H9 (cell line): Measurements from ENCODE around the gene EPB41L2. TPM values are rescaled to one million over a fixed set of nuclear protein-coding genes. Genes with fewer than 3 reads are reported as not detected.

Experiments
- DNase-seq: peaks from one replicate; pipeline ENCODE4 v3.0.0-alpha.2; 2017
- H2AFZ ChIP-seq: one replicate; pipeline ENCODE4 v1.6.1; 2013; ENCODE audit warnings: mild to moderate bottlenecking, low read length, control low read depth, moderate library complexity
- H2AK5ac ChIP-seq: 2 replicates; pipeline ENCODE4 v1.6.1; 2013; ENCODE audit warnings: low read length, control low read depth, mixed read lengths; ENCODE audit not compliant: insufficient read length
- H2BK120ac ChIP-seq: one replicate; pipeline ENCODE4 v1.6.1; 2013; ENCODE audit warnings: low read depth, mild to moderate bottlenecking, low read length, control low read depth, inconsistent platforms; ENCODE audit not compliant: poor library complexity, severe bottlenecking
- H2BK12ac ChIP-seq: 2 replicates; pipeline ENCODE4 v1.6.1; 2013; ENCODE audit warnings: low read length, control low read depth, mixed read lengths, low read depth; ENCODE audit not compliant: insufficient read length
- H2BK15ac ChIP-seq: 2 replicates; pipeline ENCODE4 v1.6.1; 2013; ENCODE audit warnings: low read depth, low read length, control low read depth
- H2BK20ac ChIP-seq: one replicate; pipeline ENCODE4 v1.6.1; 2013; ENCODE audit warnings: low read depth, mild to moderate bottlenecking, low read length, control low read depth, inconsistent platforms; ENCODE audit not compliant: poor library complexity, severe bottlenecking
- H2BK5ac ChIP-seq: 2 replicates; pipeline ENCODE4 v1.6.1; 2013; ENCODE audit warnings: low read length, control low read depth, mixed read lengths; ENCODE audit not compliant: insufficient read length
- H3K14ac ChIP-seq: 2 replicates; pipeline ENCODE4 v1.6.1; 2013; ENCODE audit warnings: low read length, control low read depth; ENCODE audit not compliant: insufficient read depth
- H3K18ac ChIP-seq: 2 replicates; pipeline ENCODE4 v1.6.1; 2013; ENCODE audit warnings: low read depth, mild to moderate bottlenecking, mixed read lengths, low read length, control low read depth; ENCODE audit not compliant: insufficient read length
- H3K23ac ChIP-seq: 2 replicates; pipeline ENCODE4 v1.6.1; 2013; ENCODE audit warnings: low read length, control low read depth, mixed read lengths, low read depth; ENCODE audit not compliant: insufficient read length
- H3K23me2 ChIP-seq: 2 replicates; pipeline ENCODE4 v1.6.1; 2013; ENCODE audit warnings: low read depth, mild to moderate bottlenecking, mixed read lengths, low read length, control low read depth; ENCODE audit not compliant: insufficient read length, poor library complexity, severe bottlenecking
- H3K27ac ChIP-seq: 2 replicates; pipeline ENCODE4 v1.5.1; 2013; ENCODE audit warnings: low read length, control low read depth, mixed read lengths, low read depth; ENCODE audit not compliant: insufficient read length
- H3K27me3 ChIP-seq: 2 replicates; pipeline ENCODE4 v1.6.1; 2013; ENCODE audit warnings: low read length, control low read depth, inconsistent platforms; ENCODE audit not compliant: insufficient read depth
- H3K4ac ChIP-seq: 2 replicates; pipeline ENCODE4 v1.6.1; 2013; ENCODE audit warnings: low read depth, mild to moderate bottlenecking, control low read depth, inconsistent platforms, low read length, moderate library complexity
- H3K4me1 ChIP-seq: 2 replicates; pipeline ENCODE4 v1.6.1; 2013; ENCODE audit warnings: low read length, control low read depth, inconsistent platforms; ENCODE audit not compliant: insufficient read depth
- H3K4me2 ChIP-seq: 2 replicates; pipeline ENCODE4 v1.6.1; 2013; ENCODE audit warnings: low read length, control low read depth, mixed read lengths; ENCODE audit not compliant: insufficient read length, insufficient read depth
- H3K56ac ChIP-seq: 2 replicates; pipeline ENCODE4 v1.6.1; 2013; ENCODE audit warnings: low read depth, mild to moderate bottlenecking, mixed read lengths, low read length, control low read depth; ENCODE audit not compliant: insufficient read length
- H3K79me1 ChIP-seq: 2 replicates; pipeline ENCODE4 v1.6.1; 2013; ENCODE audit warnings: low read depth, mild to moderate bottlenecking, moderate library complexity, low read length, control low read depth, inconsistent platforms; ENCODE audit not compliant: insufficient read depth, poor library complexity, severe bottlenecking
- H3K79me2 ChIP-seq: 2 replicates; pipeline ENCODE4 v1.6.1; 2013; ENCODE audit warnings: low read length, control low read depth, inconsistent platforms; ENCODE audit not compliant: insufficient read depth
- H3K9ac ChIP-seq: 2 replicates; pipeline ENCODE4 v1.6.1; 2013; ENCODE audit warnings: low read length, control low read depth, mixed read lengths; ENCODE audit not compliant: insufficient read length; ENCODE audit errors: extremely low read depth
- H3K9me3 ChIP-seq: one replicate; pipeline ENCODE4 v1.6.1; 2013; ENCODE audit warnings: low read depth, low read length, inconsistent platforms; ENCODE audit not compliant: control insufficient read depth
- H3T11ph ChIP-seq: one replicate; pipeline ENCODE4 v1.6.1; 2013; ENCODE audit warnings: mild to moderate bottlenecking, low read length, control low read depth, inconsistent platforms
- H4K20me1 ChIP-seq: one replicate; pipeline ENCODE4 v1.6.1; 2013; ENCODE audit not compliant: control insufficient read depth, insufficient read length, insufficient read depth
- H4K5ac ChIP-seq: 2 replicates; pipeline ENCODE4 v1.6.1; 2013; ENCODE audit warnings: low read depth, mild to moderate bottlenecking, mixed read lengths, low read length, control low read depth; ENCODE audit not compliant: insufficient read length
- H4K8ac ChIP-seq: replicated peaks from 2 replicates; pipeline ENCODE4 v1.6.1; 2013; ENCODE audit warnings: low read length, control low read depth, mixed read lengths, low read depth; ENCODE audit not compliant: insufficient read length
- H4K91ac ChIP-seq: 2 replicates; pipeline ENCODE4 v1.6.1; 2013; ENCODE audit warnings: low read depth, mild to moderate bottlenecking, moderate library complexity, mixed read lengths, low read length, control low read depth; ENCODE audit not compliant: insufficient read length
- H3K27ac Mint-ChIP-seq, 3 experiments: 2 replicates in 2 of 3; 3 replicates in 1 of 3; pipeline ENCODE4 v1.8.0; 2020 to 2021; ENCODE audit warnings: mixed read lengths in 3 of 3, mild to moderate bottlenecking in 1 of 3, moderate library complexity in 1 of 3
- H3K27me3 Mint-ChIP-seq: 2 replicates; pipeline ENCODE4 v1.8.0; 2021; ENCODE audit warnings: low read depth, mild to moderate bottlenecking, moderate library complexity, mixed read lengths
- H3K36me3 Mint-ChIP-seq, 3 experiments: 2 replicates in 2 of 3; 3 replicates in 1 of 3; pipeline ENCODE4 v1.8.0; 2020 to 2021; ENCODE audit warnings: low read depth in 3 of 3, mixed read lengths in 3 of 3; ENCODE audit not compliant: insufficient read depth in 1 of 3
- H3K4me1 Mint-ChIP-seq, 2 experiments: 2 replicates each; pipeline ENCODE4 v1.8.0; 2020; ENCODE audit warnings: mixed read lengths in 2 of 2
- H3K4me3 Mint-ChIP-seq, 2 experiments: 2 replicates in 1 of 2; 3 replicates in 1 of 2; pipeline ENCODE4 v1.8.0; 2020 to 2021; ENCODE audit warnings: mild to moderate bottlenecking in 2 of 2, mixed read lengths in 2 of 2, moderate library complexity in 1 of 2
- H3K9me3 Mint-ChIP-seq, 2 experiments: 2 replicates in 1 of 2; 3 replicates in 1 of 2; pipeline ENCODE4 v1.8.0; 2020; ENCODE audit warnings: mild to moderate bottlenecking in 2 of 2, mixed read lengths in 2 of 2, moderate library complexity in 1 of 2
- WGBS: extraction: QIAGEN DNeasy Blood & Tissue Kit; methylation state at CpG from one replicate; pipeline ENCODE4 v1.1.7; 2013; ENCODE audit warnings: missing lambda C conversion rate, low lambda C conversion rate, mixed read lengths; ENCODE audit not compliant: insufficient read length; ENCODE audit errors: extremely low coverage; 5-methylcytosine and 5-hydroxymethylcytosine counted together
- total RNA-seq: library from RNA; stranded (reverse); gene quantifications from 2 replicates; pipeline ENCODE4 v1.2.1, GENCODE V29; 2021
- TF ChIP-seq, protein P1 (sequence below): fragments of 200-600 bp; sonication (generic); conservative IDR thresholded peaks from 3 replicates; pipeline ENCODE4 v1.8.0; 2021; ENCODE audit warnings: antibody characterized with exemption, mild to moderate bottlenecking

EPB41L2 gene
- total RNA-seq, 1 experiment from 2014 or later: 90.2 TPM

DNA sequence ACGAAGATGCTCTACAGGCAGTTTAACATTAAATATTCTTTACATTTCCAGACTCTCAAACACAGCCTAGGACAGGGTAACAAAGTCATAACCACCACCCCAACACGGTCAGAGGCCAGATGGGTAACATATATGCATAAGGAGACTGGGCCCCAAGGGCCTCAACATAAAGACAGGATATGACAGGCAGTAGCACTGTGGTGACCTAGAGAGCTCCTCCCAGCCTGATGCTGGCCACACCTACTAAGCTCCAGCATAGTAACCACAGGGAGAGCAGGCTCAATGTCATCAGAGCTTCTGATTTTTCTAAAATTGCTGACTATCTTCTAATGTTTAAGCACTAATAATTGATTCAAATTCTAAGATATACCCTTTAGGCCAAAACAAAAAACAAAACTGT is 214.1 kb downstream of the EPB41L2 start:
- Histone ChIP-seq H3T11ph (no peak overlapping the region), H3K79me1 (no peaks in the 10 kb centered on the region), H3K4me1 (peaks cover 10% of the 10 kb centered on the region; the same call in 1 of the 2 replicates), H2AFZ (no peak overlapping the region), H3K79me2 (no peaks in the 10 kb centered on the region), H2AK5ac (no peak overlapping the region), H3K23me2 (no peaks in the 10 kb centered on the region), H4K8ac (no peak overlapping the region), H2BK20ac (no peak overlapping the region), H4K91ac (no peak overlapping the region), H2BK5ac (no peak overlapping the region), H2BK12ac (no peak overlapping the region), H3K27ac (no peak overlapping the region), H4K5ac (no peak overlapping the region), H3K18ac (no peak overlapping the region), H3K27me3 (no peaks in the 10 kb centered on the region), H3K4me2 (no peak overlapping the region), H3K9ac (no peak overlapping the region), H3K4ac (no peak overlapping the region), H3K23ac (no peak overlapping the region), H2BK15ac (no peak overlapping the region), H4K20me1 (no peaks in the 10 kb centered on the region), H3K14ac (no peak overlapping the region), H3K56ac (no peak overlapping the region), H3K9me3 (no peaks in the 10 kb centered on the region), H2BK120ac (no peak overlapping the region)
- Mint-ChIP-seq H3K36me3 (0 out of 7 replicates have a peak, but pooled peaks cover 0 to 3% (median 0%) of the 10 kb centered on the region in 3 experiments), H3K27ac (no peak overlapping the region), H3K27me3 (no peaks in the 10 kb centered on the region), H3K9me3 (no peaks in the 10 kb centered on the region), H3K4me1 (peaks cover 16 to 20% of the 10 kb centered on the region in 2 experiments), H3K4me3 (no peak overlapping the region)
- peak; percentile 37 for DNase-seq
- no CpG with 5 or more reads among the region's 2 CpGs for whole genome bisulfite sequencing
- TF ChIP-seq, protein P1, sequence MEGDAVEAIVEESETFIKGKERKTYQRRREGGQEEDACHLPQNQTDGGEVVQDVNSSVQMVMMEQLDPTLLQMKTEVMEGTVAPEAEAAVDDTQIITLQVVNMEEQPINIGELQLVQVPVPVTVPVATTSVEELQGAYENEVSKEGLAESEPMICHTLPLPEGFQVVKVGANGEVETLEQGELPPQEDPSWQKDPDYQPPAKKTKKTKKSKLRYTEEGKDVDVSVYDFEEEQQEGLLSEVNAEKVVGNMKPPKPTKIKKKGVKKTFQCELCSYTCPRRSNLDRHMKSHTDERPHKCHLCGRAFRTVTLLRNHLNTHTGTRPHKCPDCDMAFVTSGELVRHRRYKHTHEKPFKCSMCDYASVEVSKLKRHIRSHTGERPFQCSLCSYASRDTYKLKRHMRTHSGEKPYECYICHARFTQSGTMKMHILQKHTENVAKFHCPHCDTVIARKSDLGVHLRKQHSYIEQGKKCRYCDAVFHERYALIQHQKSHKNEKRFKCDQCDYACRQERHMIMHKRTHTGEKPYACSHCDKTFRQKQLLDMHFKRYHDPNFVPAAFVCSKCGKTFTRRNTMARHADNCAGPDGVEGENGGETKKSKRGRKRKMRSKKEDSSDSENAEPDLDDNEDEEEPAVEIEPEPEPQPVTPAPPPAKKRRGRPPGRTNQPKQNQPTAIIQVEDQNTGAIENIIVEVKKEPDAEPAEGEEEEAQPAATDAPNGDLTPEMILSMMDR: no peak
